Measurements from ENCODE around the gene FAXDC2.

GRCh38 chr5:154829181-154829588 is 21.2 kb downstream of the FAXDC2 start:
- TF ChIP-seq, protein P1, sequence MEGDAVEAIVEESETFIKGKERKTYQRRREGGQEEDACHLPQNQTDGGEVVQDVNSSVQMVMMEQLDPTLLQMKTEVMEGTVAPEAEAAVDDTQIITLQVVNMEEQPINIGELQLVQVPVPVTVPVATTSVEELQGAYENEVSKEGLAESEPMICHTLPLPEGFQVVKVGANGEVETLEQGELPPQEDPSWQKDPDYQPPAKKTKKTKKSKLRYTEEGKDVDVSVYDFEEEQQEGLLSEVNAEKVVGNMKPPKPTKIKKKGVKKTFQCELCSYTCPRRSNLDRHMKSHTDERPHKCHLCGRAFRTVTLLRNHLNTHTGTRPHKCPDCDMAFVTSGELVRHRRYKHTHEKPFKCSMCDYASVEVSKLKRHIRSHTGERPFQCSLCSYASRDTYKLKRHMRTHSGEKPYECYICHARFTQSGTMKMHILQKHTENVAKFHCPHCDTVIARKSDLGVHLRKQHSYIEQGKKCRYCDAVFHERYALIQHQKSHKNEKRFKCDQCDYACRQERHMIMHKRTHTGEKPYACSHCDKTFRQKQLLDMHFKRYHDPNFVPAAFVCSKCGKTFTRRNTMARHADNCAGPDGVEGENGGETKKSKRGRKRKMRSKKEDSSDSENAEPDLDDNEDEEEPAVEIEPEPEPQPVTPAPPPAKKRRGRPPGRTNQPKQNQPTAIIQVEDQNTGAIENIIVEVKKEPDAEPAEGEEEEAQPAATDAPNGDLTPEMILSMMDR (IDR thresholded peaks at IDR 0.05; ENCODE audit: low read depth, low read length), result no peak
- no peak for TF ChIP-seq EZH2phosphoT487 (IDR thresholded peaks at IDR 0.05; ENCODE audit: low read depth)
